DND-41 (cell line): Measurements from ENCODE around the gene ERI2.

Experiments
- ATAC-seq: fragments of 200-7000 bp; cut with Tn5 transposase; 3 replicates; pipeline ENCODE4 v1.9.1; 2021; ENCODE audit warnings: low read depth; ENCODE audit not compliant: insufficient read depth
- DNase-seq: peaks from one replicate; pipeline ENCODE4 v3.0.0-alpha.2; 2020
- H2AFZ ChIP-seq: 2 replicates; pipeline ENCODE4 v1.6.0; 2012; ENCODE audit warnings: low read depth, low read length
- H3K27ac ChIP-seq: 2 replicates; pipeline ENCODE4 v1.5.1; 2012; ENCODE audit warnings: low read length, inconsistent platforms
- H3K27me3 ChIP-seq: fragments of 200-600 bp; sonication (generic); 2 replicates; pipeline ENCODE4 v1.6.0; 2012; ENCODE audit warnings: low read length, mild to moderate bottlenecking, inconsistent platforms; ENCODE audit not compliant: insufficient read depth, poor library complexity
- H3K36me3 ChIP-seq: 2 replicates; pipeline ENCODE4 v1.5.1; 2012; ENCODE audit warnings: low read length, inconsistent platforms; ENCODE audit not compliant: insufficient read depth
- H3K4me1 ChIP-seq: 2 replicates; pipeline ENCODE4 v1.5.1; 2012; ENCODE audit warnings: mild to moderate bottlenecking, low read length; ENCODE audit not compliant: insufficient read depth
- H3K4me2 ChIP-seq: 2 replicates; pipeline ENCODE4 v1.6.0; 2012; ENCODE audit warnings: mild to moderate bottlenecking, moderate library complexity, low read length, inconsistent platforms; ENCODE audit not compliant: insufficient read depth
- H3K4me3 ChIP-seq, 2 experiments: fragments of 200-600 bp in 1 of 2; shearing (Covaris generic) in 1 of 2; 2 replicates each; pipeline ENCODE4 v1.5.1; 2012 to 2016; ENCODE audit warnings: inconsistent platforms in 2 of 2, low read length in 2 of 2, mild to moderate bottlenecking in 2 of 2, low read depth in 1 of 2, moderate library complexity in 1 of 2
- H3K79me2 ChIP-seq: 2 replicates; pipeline ENCODE4 v1.6.0; 2012; ENCODE audit warnings: low read length, inconsistent platforms; ENCODE audit not compliant: insufficient read depth
- H3K9ac ChIP-seq: 2 replicates; pipeline ENCODE4 v1.6.0; 2012; ENCODE audit warnings: low read depth, mild to moderate bottlenecking, inconsistent platforms, low read length, moderate library complexity
- H3K9me3 ChIP-seq: 2 replicates; pipeline ENCODE4 v1.5.1; 2012; ENCODE audit warnings: low read length, moderate library complexity, mild to moderate bottlenecking, inconsistent platforms; ENCODE audit not compliant: insufficient read depth, severe bottlenecking
- H4K20me1 ChIP-seq: 2 replicates; pipeline ENCODE4 v1.6.0; 2012; ENCODE audit warnings: low read length; ENCODE audit not compliant: insufficient read depth
- CTCF ChIP-seq: IDR thresholded peaks from 2 replicates; pipeline ENCODE4 v1.5.1; 2012; ENCODE audit warnings: borderline replicate concordance, low read length, moderate library complexity, mild to moderate bottlenecking; ENCODE audit not compliant: poor library complexity, severe bottlenecking; ENCODE audit errors: extremely low read depth
- EZH2 ChIP-seq: IDR thresholded peaks from 3 replicates; pipeline ENCODE4 v1.6.1; 2012; ENCODE audit warnings: borderline replicate concordance, low read depth, mild to moderate bottlenecking, moderate library complexity, low read length, inconsistent platforms; ENCODE audit not compliant: severe bottlenecking

The ERI2 gene

GRCh38 chr16:20791923-20792612 is 14.2 kb downstream of the ERI2 start:
- no peaks in the 10 kb centered on the region for H3K4me1 ChIP-seq
- H3K36me3 ChIP-seq, result 0 out of 2 replicates have a peak, but pooled peaks cover 3% of the 10 kb centered on the region
- H4K20me1 ChIP-seq, result no peaks in the 10 kb centered on the region
- no peak for TF ChIP-seq EZH2
- no peak for TF ChIP-seq CTCF
- no peaks in the 10 kb centered on the region for H3K79me2 ChIP-seq
- H3K4me3 ChIP-seq, result no peak overlapping the region
- no peak overlapping the region for H3K27ac ChIP-seq
- DNase-seq (no peak), ATAC-seq (no peak)
- H2AFZ ChIP-seq, result no peak overlapping the region
- H3K9me3 ChIP-seq, result no peaks in the 10 kb centered on the region
- H3K4me2 ChIP-seq, result no peak overlapping the region
- H3K9ac ChIP-seq, result no peak overlapping the region
- no peaks in the 10 kb centered on the region for H3K27me3 ChIP-seq

- Histone ChIP-seq H3K4me1 (no peaks in the 10 kb centered on the region), H3K4me3 (no peak overlapping the region), H2AFZ (no peak overlapping the region), H3K79me2 (no peaks in the 10 kb centered on the region), H3K9me3 (no peaks in the 10 kb centered on the region), H4K20me1 (no peaks in the 10 kb centered on the region), H3K36me3 (no peaks in the 10 kb centered on the region), H3K4me2 (no peak overlapping the region), H3K27me3 (no peaks in the 10 kb centered on the region), H3K27ac (no peak overlapping the region), H3K9ac (no peak overlapping the region)
- DNase-seq, result no peak
- TF ChIP-seq CTCF, result no peak
- no peak for TF ChIP-seq EZH2
- no peak for ATAC-seq
These were observed 17.1 kb downstream of the ERI2 start for GRCh38 chr16:20789130-20789529.

- Histone ChIP-seq H3K9me3 (no peaks in the 10 kb centered on the region), H3K36me3 (no peaks in the 10 kb centered on the region), H3K27ac (no peak overlapping the region), H4K20me1 (no peaks in the 10 kb centered on the region), H3K79me2 (no peaks in the 10 kb centered on the region), H3K27me3 (no peaks in the 10 kb centered on the region), H2AFZ (no peak overlapping the region), H3K4me1 (no peaks in the 10 kb centered on the region), H3K4me2 (no peak overlapping the region), H3K4me3 (no peak overlapping the region), H3K9ac (no peak overlapping the region)
- TF ChIP-seq EZH2 (no peak), CTCF (no peak)
- DNase-seq (no peak), ATAC-seq (no peak)
These were observed 22.1 kb downstream of the ERI2 start for GRCh38 chr16:20784204-20784603.
